Hepatocyte (in vitro differentiated cells): ENCODE results near the gene SLC16A1.

ENCODE experiments used
- EZH2 ChIP-seq: fragments of 200-600 bp; sonication (generic); IDR thresholded peaks from 2 replicates; pipeline ENCODE4 v1.6.1; 2016; ENCODE audit warnings: antibody characterized with exemption, mild to moderate bottlenecking, borderline replicate concordance
- EZH2phosphoT487 ChIP-seq: fragments of 200-600 bp; sonication (generic); IDR thresholded peaks from one replicate; pipeline ENCODE4 v1.6.1; 2018; ENCODE audit warnings: antibody characterized with exemption, mild to moderate bottlenecking, low read depth, moderate library complexity; ENCODE audit not compliant: unreplicated experiment, severe bottlenecking
- TF ChIP-seq, protein P1 (sequence below): fragments of 200-600 bp; sonication (generic); IDR thresholded peaks from 2 replicates; pipeline ENCODE4 v1.5.1; 2016; ENCODE audit warnings: antibody characterized with exemption, mild to moderate bottlenecking; ENCODE audit not compliant: poor library complexity

DNA sequence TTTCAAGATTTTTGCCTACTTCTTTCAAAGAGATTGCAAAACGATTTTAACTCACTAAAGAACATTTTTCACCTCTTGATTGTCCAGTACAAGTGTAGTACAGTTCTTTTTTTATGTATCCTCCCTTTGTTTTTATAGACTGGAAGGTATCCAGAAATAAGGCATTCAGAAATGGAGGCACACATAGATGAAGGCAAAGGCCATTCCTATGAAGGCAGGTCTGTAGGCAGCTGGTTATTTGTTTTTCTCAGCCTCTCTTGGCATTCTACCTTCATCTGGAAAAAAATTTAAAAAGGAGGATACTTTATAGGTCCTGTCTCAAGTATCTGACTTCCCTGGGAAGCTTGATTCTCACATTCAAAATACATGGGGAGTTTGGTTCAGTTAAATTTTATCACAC, 18.6 kb upstream of the SLC16A1 start:
- TF ChIP-seq, protein P1, sequence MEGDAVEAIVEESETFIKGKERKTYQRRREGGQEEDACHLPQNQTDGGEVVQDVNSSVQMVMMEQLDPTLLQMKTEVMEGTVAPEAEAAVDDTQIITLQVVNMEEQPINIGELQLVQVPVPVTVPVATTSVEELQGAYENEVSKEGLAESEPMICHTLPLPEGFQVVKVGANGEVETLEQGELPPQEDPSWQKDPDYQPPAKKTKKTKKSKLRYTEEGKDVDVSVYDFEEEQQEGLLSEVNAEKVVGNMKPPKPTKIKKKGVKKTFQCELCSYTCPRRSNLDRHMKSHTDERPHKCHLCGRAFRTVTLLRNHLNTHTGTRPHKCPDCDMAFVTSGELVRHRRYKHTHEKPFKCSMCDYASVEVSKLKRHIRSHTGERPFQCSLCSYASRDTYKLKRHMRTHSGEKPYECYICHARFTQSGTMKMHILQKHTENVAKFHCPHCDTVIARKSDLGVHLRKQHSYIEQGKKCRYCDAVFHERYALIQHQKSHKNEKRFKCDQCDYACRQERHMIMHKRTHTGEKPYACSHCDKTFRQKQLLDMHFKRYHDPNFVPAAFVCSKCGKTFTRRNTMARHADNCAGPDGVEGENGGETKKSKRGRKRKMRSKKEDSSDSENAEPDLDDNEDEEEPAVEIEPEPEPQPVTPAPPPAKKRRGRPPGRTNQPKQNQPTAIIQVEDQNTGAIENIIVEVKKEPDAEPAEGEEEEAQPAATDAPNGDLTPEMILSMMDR, result no peak
- TF ChIP-seq EZH2phosphoT487, result no peak
- no peak for TF ChIP-seq EZH2
